GM12891 (cell line): ENCODE results near the gene ALPI.
"Not testable (repeated sequence)": the region's sequence is repeated elsewhere in the genome, so short reads cannot be mapped to it uniquely, and the experiment has no call there.

Source experiments
- DNase-seq: peaks from one replicate; pipeline ENCODE4 v3.0.0; 2011; ENCODE audit warnings: low spot score; ENCODE audit not compliant: insufficient read length
- FAIRE-seq: peaks from 2 replicates; lab custom pipeline; 2011; peaks lifted over from hg19 to GRCh38; lab: Jason Lieb, UNC
- PAX5 ChIP-seq: IDR thresholded peaks from 2 replicates; pipeline ENCODE4 v1.6.1; 2011; ENCODE audit warnings: low read length, moderate library complexity, mild to moderate bottlenecking; ENCODE audit not compliant: insufficient read depth, severe bottlenecking
- POLR2A ChIP-seq: IDR thresholded peaks from 2 replicates; pipeline ENCODE4 v1.6.1; 2011; ENCODE audit warnings: low read depth, low read length, control low read depth
- POLR2AphosphoS5 ChIP-seq: IDR thresholded peaks from 2 replicates; pipeline ENCODE4 v1.6.1; 2011; ENCODE audit warnings: low read depth, low read length, control low read depth
- POU2F2 ChIP-seq: IDR thresholded peaks from 2 replicates; pipeline ENCODE4 v1.6.1; 2011; ENCODE audit warnings: low read depth, mild to moderate bottlenecking, control low read depth, low read length, moderate library complexity
- SPI1 ChIP-seq: IDR thresholded peaks from 2 replicates; pipeline ENCODE4 v1.6.1; 2011; ENCODE audit warnings: low read depth, low read length, control low read depth
- TAF1 ChIP-seq: IDR thresholded peaks from 2 replicates; pipeline ENCODE4 v1.6.1; 2011; ENCODE audit warnings: low read depth, low read length, control low read depth

Gene ALPI

GRCh38 chr2:232436381-232437194 is 19.4 kb upstream of the ALPI start:
- no peak for DNase-seq
- FAIRE-seq, result no peak
- TF ChIP-seq POU2F2, result no peak
- no peak for TF ChIP-seq POLR2A
- TF ChIP-seq SPI1, result no peak
- TF ChIP-seq TAF1, result no peak
- no peak for TF ChIP-seq PAX5
- no peak for TF ChIP-seq POLR2AphosphoS5

GRCh38 chr2:232437195-232437571 is 18.8 kb upstream of the ALPI start:
- FAIRE-seq (no peak), DNase-seq (no peak)
- TF ChIP-seq POLR2A, result no peak
- no peak for TF ChIP-seq PAX5
- no peak for TF ChIP-seq TAF1
- no peak for TF ChIP-seq POLR2AphosphoS5
- TF ChIP-seq SPI1, result no peak
- no peak for TF ChIP-seq POU2F2

GRCh38 chr2:232438091-232438490 is 17.9 kb upstream of the ALPI start:
- FAIRE-seq (no peak), DNase-seq (no peak)
- no peak for TF ChIP-seq SPI1
- TF ChIP-seq POLR2AphosphoS5, result no peak
- TF ChIP-seq TAF1, result no peak
- no peak for TF ChIP-seq POLR2A
- TF ChIP-seq POU2F2, result no peak
- TF ChIP-seq PAX5, result no peak

GRCh38 chr2:232438951-232439757 is 16.8 kb upstream of the ALPI start:
- TF ChIP-seq SPI1 (no peak), POU2F2 (no peak), POLR2A (no peak), TAF1 (no peak), PAX5 (no peak), POLR2AphosphoS5 (no peak)
- peak; percentile 89 for FAIRE-seq
- no peak for DNase-seq

- no peak for DNase-seq
- TF ChIP-seq SPI1 (no peak), POLR2A (no peak), POLR2AphosphoS5 (no peak), PAX5 (no peak), TAF1 (no peak), POU2F2 (no peak)
- no peak for FAIRE-seq
Observed at GRCh38 chr2:232439758-232440135, 16.2 kb upstream of the ALPI start.

GRCh38 chr2:232440220-232441018 is 15.5 kb upstream of the ALPI start:
- peak; percentile 85 for DNase-seq
- peak; percentile 97 for FAIRE-seq

- TF ChIP-seq POLR2A (no peak), PAX5 (no peak), POU2F2 (no peak), POLR2AphosphoS5 (no peak), SPI1 (no peak), TAF1 (no peak)
- DNase-seq, result no peak
- FAIRE-seq, result no peak
Observed at GRCh38 chr2:232441147-232441651, 14.8 kb upstream of the ALPI start.

- not testable (repeated sequence) for FAIRE-seq, DNase-seq
Observed at GRCh38 chr2:232441922-232442321, 14.0 kb upstream of the ALPI start.

- not testable (repeated sequence) for FAIRE-seq, DNase-seq
Observed at GRCh38 chr2:232442431-232442830, 13.5 kb upstream of the ALPI start.

GRCh38 chr2:232443047-232443446 is 12.9 kb upstream of the ALPI start:
- FAIRE-seq, result not testable (repeated sequence)

GRCh38 chr2:232443669-232444408 is 12.1 kb upstream of the ALPI start:
- not testable (repeated sequence) for DNase-seq, FAIRE-seq

More at GRCh38 chr2:232443047-232443446, 12.9 kb upstream of the ALPI start:
- not testable (repeated sequence) for DNase-seq
